HG02852 (cell line): ENCODE data around the gene RYR1.
"Not testable (repeated sequence)": the region's sequence is repeated elsewhere in the genome, so short reads cannot be mapped to it uniquely, and the experiment has no call there.

Experiments used
- ATAC-seq: cut with Tn5 transposase; IDR thresholded peaks from one replicate; pipeline ENCODE4 v1.9.1; 2021; ENCODE audit warnings: mild to moderate bottlenecking, moderate library complexity; ENCODE audit not compliant: unreplicated experiment

RYR1 gene

GRCh38 chr19:38602856-38603255 is 169.4 kb downstream of the RYR1 start:
- not testable (repeated sequence) for ATAC-seq

GRCh38 chr19:38606131-38606530 is 172.6 kb downstream of the RYR1 start:
- no peak for ATAC-seq

GRCh38 chr19:38614289-38614688 is 180.8 kb downstream of the RYR1 start:
- no peak for ATAC-seq

- no peak for ATAC-seq
Measured at GRCh38 chr19:38615007-38615581, 181.6 kb downstream of the RYR1 start.

- ATAC-seq: no peak
Measured at GRCh38 chr19:38616265-38616664, 182.8 kb downstream of the RYR1 start.

GRCh38 chr19:38617283-38617763 is 183.8 kb downstream of the RYR1 start:
- ATAC-seq: no peak

GRCh38 chr19:38617764-38618589 is 184.5 kb downstream of the RYR1 start, which contains the start of gene MAP4K1:
MAP4K1 (minus strand) TSS chr19:38617953; CDS start chr19:38617895, 58 bp downstream.
- ATAC-seq: peak; percentile 55

GRCh38 chr19:38618590-38619360 is 185.3 kb downstream of the RYR1 start, which contains the start of gene EIF3K:
EIF3K (plus strand) TSS chr19:38619188; CDS start chr19:38619269, 81 bp downstream.
- ATAC-seq: peak; percentile 64

GRCh38 chr19:38619361-38620174 is 186.1 kb downstream of the RYR1 start:
- no peak for ATAC-seq

- ATAC-seq: no peak
Measured at GRCh38 chr19:38624822-38625221, 191.3 kb downstream of the RYR1 start.

- no peak for ATAC-seq
Measured at GRCh38 chr19:38626401-38626800, 192.9 kb downstream of the RYR1 start.

GRCh38 chr19:38629568-38629967 is 196.1 kb downstream of the RYR1 start:
- no peak for ATAC-seq

GRCh38 chr19:38631301-38631700 is 197.8 kb downstream of the RYR1 start:
- ATAC-seq: not testable (repeated sequence)

GRCh38 chr19:38631811-38632475 is 198.5 kb downstream of the RYR1 start:
- ATAC-seq: not testable (repeated sequence)

GRCh38 chr19:38632476-38633213 is 199.2 kb downstream of the RYR1 start:
- ATAC-seq: no peak

- ATAC-seq: no peak
Measured at GRCh38 chr19:38634757-38635482, 201.4 kb downstream of the RYR1 start.

GRCh38 chr19:38635483-38636399 is 202.2 kb downstream of the RYR1 start:
- ATAC-seq: no peak
